ENCODE results near the gene KRTAP10-1.

Gene KRTAP10-1

GRCh38 chr21:44549525-44550211 lies 9.7 kb upstream of the KRTAP10-1 start:
- no peak for TF ChIP-seq CTCF (IDR thresholded peaks at IDR 0.05; ENCODE audit: low read depth, low read length)
- no peak overlapping the region for H3K4me3 ChIP-seq (ENCODE audit: low read depth, low read length)

DNA sequence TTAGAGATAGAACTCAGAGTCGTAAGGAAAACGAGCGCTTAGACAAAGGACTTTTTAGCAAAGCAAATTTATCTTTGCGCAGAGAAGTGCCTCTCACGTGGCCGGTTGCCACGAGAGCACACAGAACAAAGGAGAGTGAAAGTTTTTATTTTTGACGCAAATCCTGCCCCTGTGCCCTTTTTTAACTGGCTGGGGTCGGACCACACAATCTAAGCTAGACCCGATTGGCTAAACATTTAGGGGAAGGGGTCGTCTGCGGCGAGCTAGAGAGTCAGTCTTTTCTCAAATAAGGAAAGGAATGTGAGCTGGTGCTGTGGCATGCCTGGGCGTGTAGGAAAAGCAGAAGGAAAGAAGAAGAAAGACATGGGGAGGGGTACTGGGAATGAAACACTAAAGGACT lies 8.9 kb upstream of the KRTAP10-1 start:
- no peak for TF ChIP-seq CTCF (IDR thresholded peaks at IDR 0.05; ENCODE audit: low read depth, low read length)
- H3K4me3 ChIP-seq (ENCODE audit: low read depth, low read length) = no peak overlapping the region

DNA sequence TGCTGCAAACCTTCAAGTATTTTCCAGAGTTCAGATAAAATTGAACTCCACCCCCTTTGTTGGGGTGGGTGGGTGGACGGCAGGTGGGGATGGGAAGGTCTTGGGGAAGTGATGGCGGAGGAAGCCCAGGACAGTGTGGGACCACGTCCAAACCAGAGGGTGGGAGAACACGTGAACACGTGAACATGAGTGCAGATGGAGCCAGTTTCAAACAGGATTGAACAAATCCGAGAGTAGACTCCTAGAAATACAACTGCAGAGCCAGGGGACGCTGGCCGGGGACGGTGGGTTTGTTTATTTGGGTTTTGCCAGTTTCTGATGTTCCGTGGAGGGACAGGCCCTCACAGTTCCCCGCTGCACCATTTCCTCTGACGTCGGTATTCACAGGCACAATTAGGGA lies 8.4 kb upstream of the KRTAP10-1 start:
- no peak overlapping the region for H3K4me3 ChIP-seq (ENCODE audit: low read depth, low read length)
- no peak for TF ChIP-seq CTCF (IDR thresholded peaks at IDR 0.05; ENCODE audit: low read depth, low read length)

DNA sequence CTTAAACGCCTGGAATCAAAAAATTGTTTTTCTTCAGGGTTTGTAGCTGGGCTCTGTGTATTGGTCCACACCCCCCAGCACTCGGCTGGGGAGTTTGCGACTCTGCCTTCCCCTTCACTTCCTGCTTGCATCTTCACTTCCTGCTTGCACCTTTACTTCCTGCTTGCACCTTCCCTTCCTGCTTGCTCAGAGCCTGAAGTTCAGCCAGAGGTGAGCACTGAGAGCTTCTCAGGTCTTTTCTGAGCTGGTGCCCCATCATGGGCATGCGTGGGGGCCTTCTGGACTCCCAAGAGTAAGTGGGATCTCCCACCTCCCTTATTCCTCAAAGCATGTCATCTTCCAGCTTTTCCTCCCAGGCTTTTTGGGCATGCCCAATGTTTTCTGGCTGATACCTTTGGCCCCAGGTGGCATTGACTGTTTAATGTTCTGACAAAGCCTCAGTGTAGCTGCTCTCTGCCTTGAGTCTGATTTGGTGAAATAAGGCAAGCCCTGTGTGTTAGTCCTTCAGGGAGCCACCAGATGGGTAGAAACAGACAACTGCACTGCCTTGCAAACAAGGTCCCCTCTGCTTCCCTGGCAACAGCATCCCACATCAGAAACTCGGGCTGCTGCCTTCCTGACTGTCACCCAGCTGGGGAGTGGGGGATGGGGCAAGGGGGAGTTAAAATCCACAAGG lies 7.8 kb upstream of the KRTAP10-1 start:
- H3K4me3 ChIP-seq (ENCODE audit: low read depth, low read length) = no peak overlapping the region
- TF ChIP-seq CTCF (IDR thresholded peaks at IDR 0.05; ENCODE audit: low read depth, low read length) = no peak

GRCh38 chr21:44544566-44544965 lies 4.6 kb upstream of the KRTAP10-1 start:
- TF ChIP-seq CTCF (IDR thresholded peaks at IDR 0.05; ENCODE audit: low read depth, low read length) = no peak
- no peak overlapping the region for H3K4me3 ChIP-seq (ENCODE audit: low read depth, low read length)

GRCh38 chr21:44542716-44543115 lies 2.7 kb upstream of the KRTAP10-1 start:
- TF ChIP-seq CTCF (IDR thresholded peaks at IDR 0.05; ENCODE audit: low read depth, low read length) = no peak
- H3K4me3 ChIP-seq (ENCODE audit: low read depth, low read length) = no peak overlapping the region

GRCh38 chr21:44540741-44541288 lies 820 bp upstream of the KRTAP10-1 start:
- TF ChIP-seq CTCF (IDR thresholded peaks at IDR 0.05; ENCODE audit: low read depth, low read length) = no peak

More at GRCh38 chr21:44540741-44541288, 820 bp upstream of the KRTAP10-1 start:
- no peak overlapping the region for H3K4me3 ChIP-seq (ENCODE audit: low read depth, low read length)

Data from WI38 (cell line).